GM19193 (cell line): Measurements from ENCODE around the gene FGF18.

Experiments
- POLR2A ChIP-seq: IDR thresholded peaks from 4 replicates; pipeline ENCODE4 v1.6.1; 2011; ENCODE audit not compliant: insufficient read depth, insufficient read length; ENCODE audit errors: extremely low read depth

Gene FGF18

DNA sequence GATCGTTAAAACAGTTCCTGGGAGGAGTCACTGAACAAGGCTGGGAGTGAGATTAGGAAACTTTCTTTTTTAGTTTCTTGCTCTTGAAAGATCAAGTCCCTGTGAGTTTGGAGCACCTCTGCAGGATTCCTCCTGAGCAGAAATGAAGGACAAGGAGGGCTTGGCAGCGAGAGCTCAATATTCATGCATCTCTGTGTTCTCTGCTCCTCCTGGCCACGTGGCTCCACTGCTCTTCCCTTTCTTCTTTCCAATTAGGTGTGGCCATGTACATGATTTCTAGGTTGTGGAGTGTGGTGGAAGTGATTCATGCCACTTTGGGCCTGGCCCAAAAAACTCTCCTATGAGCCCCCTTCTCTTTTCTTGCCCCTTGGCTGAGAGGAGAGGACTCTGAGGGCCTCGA is 67.2 kb downstream of the FGF18 start:
- TF ChIP-seq POLR2A: no peak

DNA sequence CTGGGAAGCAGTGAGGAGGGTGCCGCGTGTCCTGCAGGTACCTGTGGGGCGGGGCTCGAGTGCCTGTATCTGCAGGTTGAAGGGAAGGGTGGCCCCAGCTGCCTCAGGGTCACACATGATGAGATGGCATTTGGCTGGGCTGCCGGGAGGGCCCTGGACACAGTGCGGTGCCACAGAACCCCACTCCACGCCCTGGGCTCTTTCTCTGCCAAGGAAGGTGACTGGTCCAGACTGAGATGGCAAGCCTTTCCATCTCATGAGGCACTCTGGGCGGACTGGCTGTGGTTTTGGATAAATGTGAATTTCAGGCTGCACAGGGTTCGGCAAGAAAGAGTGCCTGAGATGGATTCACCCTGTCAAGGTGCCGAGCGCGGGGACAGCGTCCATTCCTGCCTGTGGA is 69.4 kb downstream of the FGF18 start:
- TF ChIP-seq POLR2A: no peak

DNA sequence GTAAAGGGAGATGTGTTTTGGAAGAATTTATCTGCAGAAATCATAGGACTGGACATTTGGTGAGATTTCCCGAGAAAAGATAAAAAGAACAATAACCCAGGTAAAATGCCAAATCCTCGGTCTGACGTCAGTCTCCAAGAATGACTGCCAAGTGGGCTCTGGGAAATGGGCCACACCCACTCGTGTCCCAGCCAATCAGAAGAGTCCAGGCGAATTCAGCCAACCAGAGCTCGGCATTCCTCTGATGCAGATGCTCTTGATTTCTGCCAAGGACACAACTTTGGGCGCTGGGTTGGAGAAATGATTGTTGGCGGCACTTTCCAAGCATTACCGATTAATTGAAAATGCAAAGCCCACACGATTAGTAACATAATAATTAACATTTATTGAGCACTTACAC is 73.3 kb downstream of the FGF18 start:
- TF ChIP-seq POLR2A: no peak

DNA sequence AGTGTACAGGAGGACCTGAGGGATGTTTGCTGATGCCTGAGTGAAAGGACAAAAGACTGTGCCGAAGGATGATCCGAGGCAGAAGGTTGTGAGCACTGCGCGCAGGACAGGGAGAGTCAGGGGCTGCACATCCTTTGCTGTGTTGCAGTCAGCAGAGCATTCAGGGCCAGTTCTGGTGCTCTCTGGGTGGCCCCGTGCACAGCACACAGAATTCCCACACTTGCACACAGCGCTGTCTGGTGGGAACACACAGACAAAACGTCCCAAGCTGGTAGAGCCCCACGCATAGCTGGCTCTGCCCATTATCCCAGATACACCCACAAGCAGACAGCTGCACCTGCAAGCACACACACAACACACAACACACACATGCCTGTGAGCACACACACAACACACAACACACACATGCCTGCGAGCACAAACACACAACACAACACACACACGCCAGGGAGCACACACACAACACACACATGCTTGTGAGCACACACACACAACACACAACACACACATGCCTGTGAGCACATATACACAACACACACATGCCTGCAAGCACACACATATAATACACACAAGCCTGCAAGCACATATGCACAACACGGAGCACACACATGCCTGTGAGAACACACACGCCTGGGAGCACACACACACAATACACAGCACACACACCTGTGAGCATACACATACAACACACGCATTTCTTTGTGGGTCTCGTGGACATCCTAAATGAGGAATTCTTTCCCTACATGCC is 74.4 kb downstream of the FGF18 start:
- TF ChIP-seq POLR2A: no peak

DNA sequence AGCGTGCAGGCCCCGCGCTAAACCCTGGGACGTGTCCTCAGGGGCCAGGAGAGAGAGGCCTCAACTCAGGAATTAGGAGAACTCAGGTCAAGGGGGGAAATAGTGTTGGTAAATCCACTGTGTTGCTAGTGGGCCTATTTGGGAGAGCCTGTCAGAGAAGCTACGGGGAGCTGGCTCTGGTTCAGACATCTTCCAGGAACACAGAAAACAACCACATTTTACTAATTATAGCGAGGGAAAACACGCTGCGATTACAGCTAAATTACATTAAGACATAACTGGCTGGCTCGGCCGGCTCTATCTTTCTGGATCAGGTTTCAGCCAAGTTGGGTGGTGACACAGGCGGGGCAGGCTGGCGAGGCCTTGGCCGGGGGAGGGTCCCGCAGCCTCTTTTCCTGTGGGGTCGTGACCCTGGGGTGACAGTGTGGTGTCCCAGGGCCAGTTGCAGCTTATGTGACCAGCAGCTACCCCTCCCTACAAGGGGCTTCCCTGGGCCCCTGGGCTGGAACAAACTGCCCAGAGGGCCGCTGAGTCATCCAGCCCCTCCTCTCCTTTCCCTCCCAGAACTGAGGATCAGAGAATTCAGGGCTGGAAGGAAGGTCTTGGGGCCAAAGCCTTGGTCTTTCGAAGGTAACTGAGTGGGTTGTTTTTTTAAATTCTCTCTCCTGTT is 75.1 kb downstream of the FGF18 start:
- no peak for TF ChIP-seq POLR2A

DNA sequence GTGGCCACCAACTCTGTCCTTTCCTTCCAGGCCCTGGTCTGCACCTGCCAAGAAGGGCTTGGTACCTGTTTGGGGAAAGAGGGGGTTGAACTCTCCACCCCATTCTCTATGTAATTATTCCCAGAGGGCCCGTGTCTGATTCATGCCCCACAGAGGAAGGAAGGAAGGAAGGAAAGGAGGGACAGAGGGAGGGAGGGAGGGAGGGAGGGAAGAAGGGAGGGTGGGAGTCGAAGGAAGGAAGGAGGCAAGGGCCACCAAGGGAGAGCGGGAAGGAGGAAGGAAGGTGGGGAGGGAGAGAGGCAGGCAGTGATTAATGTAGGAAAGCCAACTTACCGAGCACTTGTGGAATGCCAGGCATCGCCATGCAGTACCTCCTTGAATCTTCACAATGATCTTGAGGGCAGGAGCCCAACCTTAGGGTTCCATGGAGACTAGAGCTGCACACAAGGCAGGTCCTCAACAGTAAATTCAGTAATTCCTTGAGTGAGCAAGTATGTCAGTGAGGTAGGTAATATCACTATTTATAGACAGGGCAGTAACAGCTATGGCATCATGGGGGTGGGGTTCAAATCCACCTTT is 75.8 kb downstream of the FGF18 start:
- TF ChIP-seq POLR2A: no peak

DNA sequence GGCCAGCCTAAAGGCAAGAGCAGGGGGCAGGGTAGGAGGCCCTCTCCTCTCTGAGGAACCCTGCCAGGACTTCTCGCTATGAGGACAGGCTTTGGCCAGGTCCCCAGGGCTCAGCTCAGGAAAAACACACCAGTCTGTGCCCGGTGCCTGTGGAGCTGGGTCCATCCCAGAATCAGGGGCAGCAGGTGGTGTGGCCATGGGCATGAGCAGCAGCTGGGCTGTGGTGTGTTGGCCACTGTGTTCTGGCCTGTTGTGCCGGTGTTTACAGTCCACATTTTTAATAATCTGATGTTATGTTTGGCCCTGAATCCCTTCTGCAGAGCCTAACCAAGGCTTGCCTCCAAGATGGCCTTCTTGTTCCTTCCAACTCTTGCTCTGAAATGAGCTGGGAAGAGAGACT is 77.0 kb downstream of the FGF18 start:
- TF ChIP-seq POLR2A: no peak

DNA sequence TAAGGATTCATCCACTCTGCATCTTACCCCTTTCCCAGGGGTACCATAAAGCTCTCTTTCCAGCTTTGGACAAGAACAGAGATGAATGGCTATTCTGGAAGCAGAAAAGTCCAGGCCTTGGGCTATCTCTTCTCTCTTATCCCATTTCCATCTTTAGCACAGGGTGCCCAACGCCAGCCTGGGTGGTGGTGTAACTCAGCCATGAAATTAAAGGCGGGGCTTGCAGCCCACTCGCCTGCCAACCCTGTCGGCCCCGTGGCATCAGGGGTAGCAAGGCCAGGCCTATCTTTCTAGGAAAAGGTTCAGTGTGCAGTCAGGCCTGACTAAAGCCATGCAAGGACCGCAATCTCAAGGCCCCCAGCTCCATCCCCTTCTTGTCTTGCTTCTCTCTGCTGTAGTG is 78.7 kb downstream of the FGF18 start:
- TF ChIP-seq POLR2A: no peak

DNA sequence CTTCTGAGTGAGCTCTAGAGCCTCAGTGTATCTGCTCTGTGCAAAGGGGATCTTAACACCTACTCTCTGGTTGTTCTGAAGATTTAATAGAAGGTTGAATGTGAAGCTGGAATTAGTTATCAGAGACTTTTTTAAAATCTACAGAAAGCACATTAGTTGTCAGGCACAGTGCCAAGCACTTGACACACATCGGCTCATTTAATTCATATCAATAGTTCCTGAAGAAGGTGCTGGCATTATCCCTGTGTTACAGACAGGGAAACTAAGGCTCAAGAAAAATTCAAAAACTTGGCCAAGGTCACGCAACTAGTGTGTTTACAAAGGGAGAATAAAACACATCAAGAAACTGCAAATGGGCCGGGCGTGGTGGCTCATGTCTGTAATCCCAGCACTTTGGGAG is 80.2 kb downstream of the FGF18 start:
- TF ChIP-seq POLR2A: no peak

DNA sequence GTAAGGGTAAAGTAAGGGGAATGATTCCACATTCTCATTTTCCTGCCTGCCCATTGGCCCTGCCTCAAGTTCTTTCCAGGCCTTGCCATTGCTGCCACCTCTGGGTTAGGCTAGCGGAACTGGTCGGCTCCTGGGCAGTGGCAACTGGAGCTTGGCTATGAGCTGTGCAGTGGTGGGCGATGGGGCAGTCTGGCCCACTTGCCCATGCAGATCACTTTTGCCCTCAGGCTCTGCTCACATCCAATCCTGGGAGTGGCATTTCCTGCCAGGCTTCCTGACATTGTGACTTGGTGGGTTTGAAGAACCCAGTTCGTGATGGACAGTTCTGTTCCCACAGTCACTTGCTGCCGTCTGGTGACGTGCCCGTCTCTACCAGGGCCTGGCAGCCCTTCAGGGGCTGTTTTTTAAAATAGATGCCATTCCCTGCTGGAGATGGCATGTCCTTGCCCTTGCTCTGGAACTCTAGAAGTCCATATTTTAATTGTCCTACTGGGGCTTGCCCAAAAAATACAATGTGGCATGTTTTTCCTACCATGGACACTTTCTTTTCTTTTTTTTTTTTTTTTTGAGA is 86.1 kb downstream of the FGF18 start:
- TF ChIP-seq POLR2A: no peak

DNA sequence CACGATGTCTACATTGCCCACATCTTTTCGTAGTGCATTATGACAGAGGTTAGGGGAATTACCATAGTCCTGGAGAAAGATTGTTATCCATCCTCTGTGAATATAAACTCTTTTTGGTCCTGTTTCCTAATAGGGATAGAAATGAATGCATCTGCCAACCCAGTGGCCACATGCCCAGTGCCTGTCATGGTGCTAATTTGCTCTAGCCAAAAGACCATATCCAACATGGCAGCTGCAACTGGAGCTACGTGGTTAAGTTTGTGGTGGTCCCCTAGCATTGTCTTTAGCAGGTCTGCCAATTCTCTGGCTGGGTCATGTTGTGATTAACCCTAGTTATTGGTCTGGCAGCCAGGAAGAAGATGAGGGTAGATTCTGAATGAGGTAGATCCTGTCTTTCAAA is 87.5 kb downstream of the FGF18 start:
- TF ChIP-seq POLR2A: no peak
